Kidney (tissue), 14 donors: ENCODE data around the gene HIP1R. TPM values are rescaled to one million over a fixed set of nuclear protein-coding genes. Genes with fewer than 3 reads are reported as not detected.

Experiments used
- DNase-seq, 5 donors: peaks; one replicate each; pipeline ENCODE4 v3.0.0-alpha.2; 2013 to 2020
- FAIRE-seq: peaks from 2 replicates; lab custom pipeline; 2012; peaks lifted over from hg19 to GRCh38; lab: Jason Lieb, UNC
- H3K27ac ChIP-seq, 2 donors: one replicate each; pipeline ENCODE4 v1.7.0; 2013; ENCODE audit warnings: low read depth in 2 of 2, low read length in 2 of 2, inconsistent platforms in 1 of 2
- H3K27me3 ChIP-seq: one replicate; pipeline ENCODE4 v1.7.1; 2013; ENCODE audit warnings: low read length, inconsistent platforms; ENCODE audit not compliant: control insufficient read depth, insufficient read depth
- H3K36me3 ChIP-seq, 3 donors: one replicate each; pipeline versions ENCODE4 v1.7.0 to v1.7.1; 2013; ENCODE audit warnings: low read length in 3 of 3, control low read depth in 1 of 3, inconsistent platforms in 1 of 3; ENCODE audit not compliant: insufficient read depth in 3 of 3, control insufficient read depth in 2 of 3
- H3K4me1 ChIP-seq, 3 donors: one replicate each; pipeline versions ENCODE4 v1.7.0 to v1.7.1; 2013; ENCODE audit warnings: low read length in 3 of 3, inconsistent platforms in 1 of 3, low read depth in 1 of 3; ENCODE audit not compliant: control insufficient read depth in 2 of 3, insufficient read depth in 2 of 3
- H3K4me3 ChIP-seq, 3 donors: one replicate each; pipeline versions ENCODE4 v1.7.0 to v1.8.1; 2013; ENCODE audit warnings: low read length in 3 of 3, control low read depth in 1 of 3, inconsistent platforms in 1 of 3
- H3K9ac ChIP-seq, 3 donors: one replicate each; pipeline versions ENCODE4 v1.7.0 to v1.7.1; 2013; ENCODE audit warnings: low read length in 3 of 3, control low read depth in 1 of 3, inconsistent platforms in 1 of 3
- H3K9me3 ChIP-seq, 3 donors: one replicate each; pipeline versions ENCODE4 v1.7.0 to v1.7.1; 2013; ENCODE audit warnings: low read length in 3 of 3, control low read depth in 1 of 3, inconsistent platforms in 1 of 3; ENCODE audit not compliant: control insufficient read depth in 2 of 3, insufficient read depth in 1 of 3
- intact Hi-C: fragments of 100-400 bp; cut with DNase I; formaldehyde crosslinking; loops from one replicate; pipeline ENCODE4 v1.11.1; 2022
- polyA plus RNA-seq: library from polyadenylated mRNA; stranded (reverse); fragments of 350-450 nt; fragmentation: Illumina TruSeq; extraction: RNeasy Lipid Tissue Mini Kit (QIAGEN cat#74804); gene quantifications from one replicate; pipeline ENCODE4 v1.2.3, GENCODE V29; 2014; ENCODE audit warnings: low read depth, low replicate concordance; ENCODE audit not compliant: insufficient read depth
- total RNA-seq: library from RNA; stranded (reverse); fragmentation: NEBNext Ultra II Directional; extraction: Animal tissue kit (Norgen Biotek cat#: 25700); gene quantifications from one replicate; pipeline ENCODE4 v1.2.1, GENCODE V29; 2021
- TF ChIP-seq, protein P1 (sequence below): IDR thresholded peaks from 3 replicates; pipeline ENCODE4 v1.5.1; 2012; ENCODE audit warnings: mild to moderate bottlenecking, moderate library complexity, borderline replicate concordance; ENCODE audit not compliant: insufficient read depth; ENCODE audit errors: extremely low read depth
- donor health status: control.
- donor health status: control.
- donor health status: control.
- donor health status: control.
- donor health status: control.
- donor health status: DM: yes; HTN: yes; CAD: no.
- donor health status: Normal renal cell carcinoma (clear cell type).

Gene HIP1R
- total and polyA plus RNA-seq, 2 donors from 2014 or later: 39.4 to 87.8 TPM

DNA sequence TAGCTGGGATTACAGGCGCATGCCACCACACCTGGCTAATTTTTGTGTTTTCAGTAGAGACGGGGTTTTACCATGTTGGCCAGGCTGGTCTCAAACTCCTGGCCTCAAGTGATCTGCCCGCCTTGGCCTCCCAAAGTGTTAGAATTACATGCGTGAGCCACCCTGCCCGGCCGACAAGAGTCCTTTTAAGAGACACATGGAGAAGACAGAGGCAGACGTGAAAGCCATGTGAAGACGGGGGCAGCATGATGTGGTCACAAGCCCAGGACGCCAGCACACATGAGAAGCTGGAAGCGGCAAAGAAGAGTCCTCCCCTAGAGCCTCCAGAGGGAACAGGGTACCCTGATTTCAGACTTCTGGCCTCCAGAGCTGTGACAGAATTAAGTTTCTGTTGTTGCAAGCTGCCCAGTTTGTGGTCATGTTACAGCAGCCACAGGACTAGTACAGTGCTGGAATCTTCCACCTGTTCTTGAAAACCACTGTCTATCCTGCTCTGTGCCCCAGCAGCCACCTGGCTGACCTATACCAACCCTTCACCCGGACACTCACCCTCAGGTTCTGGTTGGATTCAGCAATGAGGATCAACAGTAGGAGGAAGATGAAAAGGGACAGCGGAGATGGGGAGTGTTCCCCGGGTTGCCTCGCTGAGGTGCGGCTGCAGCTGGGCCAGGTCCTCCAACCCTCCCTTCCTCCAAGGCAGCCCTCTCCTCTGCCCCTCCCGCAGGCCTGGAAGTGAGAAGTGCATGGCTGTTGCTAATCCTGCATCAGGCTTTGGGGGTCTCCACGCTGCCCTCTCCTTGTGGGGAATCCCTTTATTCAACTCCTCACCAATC, 43.7 kb downstream of the HIP1R start:
- no peaks in the 10 kb centered on the region for H3K27me3 ChIP-seq
- no peak overlapping the region for H3K27ac ChIP-seq
- intact Hi-C loops: no loop called here
- peaks cover 0 to 37% (median 31%) of the 10 kb centered on the region in 3 donors for H3K4me1 ChIP-seq
- no peak overlapping the region for H3K9ac ChIP-seq
- TF ChIP-seq, protein P1, sequence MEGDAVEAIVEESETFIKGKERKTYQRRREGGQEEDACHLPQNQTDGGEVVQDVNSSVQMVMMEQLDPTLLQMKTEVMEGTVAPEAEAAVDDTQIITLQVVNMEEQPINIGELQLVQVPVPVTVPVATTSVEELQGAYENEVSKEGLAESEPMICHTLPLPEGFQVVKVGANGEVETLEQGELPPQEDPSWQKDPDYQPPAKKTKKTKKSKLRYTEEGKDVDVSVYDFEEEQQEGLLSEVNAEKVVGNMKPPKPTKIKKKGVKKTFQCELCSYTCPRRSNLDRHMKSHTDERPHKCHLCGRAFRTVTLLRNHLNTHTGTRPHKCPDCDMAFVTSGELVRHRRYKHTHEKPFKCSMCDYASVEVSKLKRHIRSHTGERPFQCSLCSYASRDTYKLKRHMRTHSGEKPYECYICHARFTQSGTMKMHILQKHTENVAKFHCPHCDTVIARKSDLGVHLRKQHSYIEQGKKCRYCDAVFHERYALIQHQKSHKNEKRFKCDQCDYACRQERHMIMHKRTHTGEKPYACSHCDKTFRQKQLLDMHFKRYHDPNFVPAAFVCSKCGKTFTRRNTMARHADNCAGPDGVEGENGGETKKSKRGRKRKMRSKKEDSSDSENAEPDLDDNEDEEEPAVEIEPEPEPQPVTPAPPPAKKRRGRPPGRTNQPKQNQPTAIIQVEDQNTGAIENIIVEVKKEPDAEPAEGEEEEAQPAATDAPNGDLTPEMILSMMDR: no peak
- H3K36me3 ChIP-seq: no peaks in the 10 kb centered on the region
- no peak for FAIRE-seq
- H3K9me3 ChIP-seq: no peaks in the 10 kb centered on the region
- no peak overlapping the region for H3K4me3 ChIP-seq
- DNase-seq: no peak

DNA sequence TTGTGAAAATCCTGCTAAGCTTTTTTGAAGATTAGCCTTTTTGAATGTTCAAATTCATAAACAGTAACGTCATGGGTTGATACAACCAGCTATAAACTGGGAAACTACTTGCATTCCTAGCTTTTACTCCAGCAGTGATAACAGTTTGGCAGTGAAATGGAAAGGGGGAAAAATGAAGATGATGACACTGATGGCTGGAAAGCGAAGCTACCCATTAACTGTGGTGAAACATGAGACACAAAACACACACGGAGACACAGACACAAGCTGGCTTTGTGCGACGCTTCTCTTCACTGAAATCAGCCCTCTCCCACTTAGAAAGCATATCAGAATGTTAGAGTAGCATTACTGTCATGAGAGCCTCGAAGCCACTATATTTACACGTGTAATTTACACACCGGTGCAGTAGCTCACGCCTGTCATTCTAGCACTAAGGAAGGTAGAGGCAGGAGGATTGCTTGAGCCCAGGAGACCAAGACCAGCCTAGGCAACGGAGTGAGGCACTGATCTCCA, 45.0 kb downstream of the HIP1R start:
- H3K36me3 ChIP-seq: no peaks in the 10 kb centered on the region
- TF ChIP-seq, protein P1: no peak
- DNase-seq (peak in 1 of 5 donors; percentile 66), FAIRE-seq (no peak)
- H3K4me1 ChIP-seq: peaks cover 0 to 33% (median 32%) of the 10 kb centered on the region in 3 donors
- no peak overlapping the region for H3K4me3 ChIP-seq
- intact Hi-C loops: no loop called here
- no peaks in the 10 kb centered on the region for H3K9me3 ChIP-seq
- H3K27me3 ChIP-seq: no peaks in the 10 kb centered on the region
- H3K9ac ChIP-seq: no peak overlapping the region
- H3K27ac ChIP-seq: no peak overlapping the region

DNA sequence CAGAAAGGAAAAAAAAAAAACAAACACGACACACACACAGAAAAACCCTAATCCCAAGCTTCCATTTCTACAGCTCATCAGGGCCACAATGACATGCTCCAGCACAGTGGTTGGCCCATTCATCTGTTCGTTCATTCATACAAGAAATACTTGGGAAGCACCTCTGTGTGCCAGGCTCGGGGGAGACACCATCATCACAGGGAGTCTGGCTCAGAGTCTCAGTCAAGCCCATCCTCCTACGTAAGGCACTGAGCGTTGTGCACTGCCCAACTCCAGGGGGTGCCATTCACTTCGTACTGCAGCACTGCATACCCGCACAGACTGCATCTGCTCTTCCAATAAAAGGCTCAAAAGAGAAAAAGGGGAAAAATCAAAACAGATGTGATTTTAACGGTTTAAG, 45.4 kb downstream of the HIP1R start:
- no peak overlapping the region for H3K27ac ChIP-seq
- H3K27me3 ChIP-seq: no peaks in the 10 kb centered on the region
- H3K9me3 ChIP-seq: no peaks in the 10 kb centered on the region
- peak in 4 of 5 donors; percentile 70 to 86 (median 76) for DNase-seq
- no peaks in the 10 kb centered on the region for H3K36me3 ChIP-seq
- H3K4me3 ChIP-seq: no peak overlapping the region
- peaks cover 0 to 28% (median 28%) of the 10 kb centered on the region in 3 donors for H3K4me1 ChIP-seq
- TF ChIP-seq, protein P1: peak; percentile 23
- intact Hi-C loops: no loop called here
- H3K9ac ChIP-seq: no peak overlapping the region
- FAIRE-seq: no peak
